Renal pelvis (tissue), 4 donors: ENCODE data around the gene PRPF6. TPM values are rescaled to one million over a fixed set of nuclear protein-coding genes. Genes with fewer than 3 reads are reported as not detected.

Source experiments
- DNase-seq: peaks from one replicate; pipeline ENCODE4 v3.0.0-alpha.2; 2013
- polyA plus RNA-seq, 3 donors: library from polyadenylated mRNA; unstranded; fragments of 120-200 nt; gene quantifications; one replicate each; pipeline ENCODE4 v1.2.1, GENCODE V29; 2013; ENCODE audit not compliant: insufficient read length in 3 of 3

Gene PRPF6
- polyA plus RNA-seq, 3 donors, result 87.4 to 97.2 (median 92.1) TPM

- DNase-seq, result no peak
Observed at GRCh38 chr20:64073476-64074183, 92.7 kb downstream of the PRPF6 start.

GRCh38 chr20:64074184-64074789 is 93.4 kb downstream of the PRPF6 start:
- no peak for DNase-seq

GRCh38 chr20:64074963-64075362 is 94.0 kb downstream of the PRPF6 start:
- no peak for DNase-seq

GRCh38 chr20:64075556-64075955 is 94.6 kb downstream of the PRPF6 start:
- DNase-seq, result no peak

- no peak for DNase-seq
Observed at GRCh38 chr20:64076061-64076997, 95.4 kb downstream of the PRPF6 start.

GRCh38 chr20:64077094-64077493 is 96.2 kb downstream of the PRPF6 start:
- DNase-seq, result no peak

- DNase-seq, result no peak
Observed at GRCh38 chr20:64077541-64077875, 96.6 kb downstream of the PRPF6 start.

- DNase-seq, result no peak
Observed at GRCh38 chr20:64077876-64078551, 97.1 kb downstream of the PRPF6 start.

GRCh38 chr20:64078934-64079272 is 98.0 kb downstream of the PRPF6 start:
- DNase-seq, result no peak

GRCh38 chr20:64079273-64080012 is 98.5 kb downstream of the PRPF6 start, which contains the start of gene RGS19:
RGS19 (minus strand) TSS chr20:64079518; CDS start chr20:64076886, 2,632 bp downstream.
- no peak for DNase-seq

- DNase-seq, result no peak
Observed at GRCh38 chr20:64080013-64080812, 99.3 kb downstream of the PRPF6 start, which contains the start of gene OPRL1. OPRL1 (plus strand) TSS chr20:64080082; CDS start chr20:64092721, 12,639 bp downstream.

- no peak for DNase-seq
Observed at GRCh38 chr20:64080813-64081623, 100.1 kb downstream of the PRPF6 start.

GRCh38 chr20:64081624-64081964 is 100.7 kb downstream of the PRPF6 start:
- DNase-seq, result no peak

GRCh38 chr20:64082126-64082731 is 101.3 kb downstream of the PRPF6 start:
- no peak for DNase-seq

Other genes starting within 250 kb of the PRPF6 start
- gene LIME1, start 244.5 kb upstream of the PRPF6 start, polyA plus RNA-seq, result 10 to 100 TPM; 11.8 to 13.4 (median 12.4) TPM
- 100 to 1,000 TPM; 107 to 147 (median 140) TPM for gene SLC2A4RG, start 241.4 kb upstream of the PRPF6 start, polyA plus RNA-seq
- 10 to 100 TPM; 16.8 to 23.5 (median 19.5) TPM for gene ZBTB46, start 149.9 kb upstream of the PRPF6 start, polyA plus RNA-seq
- not detected for gene ABHD16B, start 119.6 kb upstream of the PRPF6 start, polyA plus RNA-seq
- 100 to 1,000 TPM in 1 of 3 donors, 10 to 100 TPM in 2; 85.7 to 102 (median 94.7) TPM for gene TPD52L2, start 115.9 kb upstream of the PRPF6 start, polyA plus RNA-seq
- 10 to 100 TPM; 30.3 to 35.8 (median 34.7) TPM for gene DNAJC5, start 86.0 kb upstream of the PRPF6 start, polyA plus RNA-seq
- 10 to 100 TPM; 54.0 to 66.1 (median 64.6) TPM for gene UCKL1, start 24.7 kb upstream of the PRPF6 start, polyA plus RNA-seq
- gene ZNF512B, start 11.2 kb upstream of the PRPF6 start, polyA plus RNA-seq, result 10 to 100 TPM; 30.5 to 35.0 (median 32.6) TPM
- gene SAMD10, start 1.5 kb upstream of the PRPF6 start, polyA plus RNA-seq, result 10 to 100 TPM; 10.0 to 12.0 (median 11.1) TPM
- gene C20orf204, start 55.0 kb downstream of the PRPF6 start, polyA plus RNA-seq, result 1 to 10 TPM; 1.3 to 1.5 (median 1.3) TPM
- 10 to 100 TPM in 2 of 3 donors, 1 to 10 TPM in 1; 8.0 to 14.1 (median 13.0) TPM for gene SOX18, start 68.5 kb downstream of the PRPF6 start, polyA plus RNA-seq
- gene TCEA2, start 82.1 kb downstream of the PRPF6 start, polyA plus RNA-seq, result 10 to 100 TPM; 88.2 to 97.1 (median 93.6) TPM
- gene RGS19, start 98.4 kb downstream of the PRPF6 start, polyA plus RNA-seq, result 1 to 10 TPM; 6.0 to 7.9 (median 6.7) TPM
- gene OPRL1, start 99.0 kb downstream of the PRPF6 start, polyA plus RNA-seq, result 1 to 10 TPM in 2 of 3 donors, under 1 TPM in 1; 0.94 to 1.2 (median 1.1) TPM
- under 1 TPM in 2 of 3 donors, not detected in 1; 0.36 TPM for gene LKAAEAR1, start 103.3 kb downstream of the PRPF6 start, polyA plus RNA-seq
- not detected for gene NPBWR2, start 126.4 kb downstream of the PRPF6 start, polyA plus RNA-seq
- gene MYT1, start 183.3 kb downstream of the PRPF6 start, polyA plus RNA-seq, result under 1 TPM; 0.44 to 0.80 (median 0.61) TPM